Stimulated activated naive B cell treated with anti-CD40 and anti-IgM and Interleukin-4, amounts not matched to agents 10 μg/mL and 1 μg/mL and 100 μg/mL, for 72 hours (primary cell): ENCODE data around the gene PTPRF.
A peak's percentile ranks its signal among the peaks of the same experiment; 100 is the strongest.

ENCODE experiments used
- ATAC-seq, 2 donors: fragments of 150-1000 bp; cut with Tn5 transposase; replicated peaks; 2 replicates each; pipeline ENCODE4 v1.10.0; 2021; ENCODE audit warnings: moderate library complexity in 1 of 2
- DNase-seq: peaks from one replicate; pipeline ENCODE4 v3.0.0; 2021
- H3K27ac Mint-ChIP-seq: one replicate; pipeline ENCODE4 v1.8.0; 2022; ENCODE audit warnings: mild to moderate bottlenecking, mixed read lengths
- H3K27me3 Mint-ChIP-seq, 2 donors: one replicate each; pipeline ENCODE4 v1.8.0; 2022; ENCODE audit warnings: mixed read lengths in 2 of 2
- H3K36me3 Mint-ChIP-seq, 2 donors: one replicate each; pipeline ENCODE4 v1.8.0; 2022; ENCODE audit warnings: mixed read lengths in 2 of 2, mild to moderate bottlenecking in 1 of 2
- H3K4me1 Mint-ChIP-seq, 2 donors: one replicate each; pipeline ENCODE4 v1.8.0; 2022; ENCODE audit warnings: mixed read lengths in 2 of 2, mild to moderate bottlenecking in 1 of 2
- H3K4me3 Mint-ChIP-seq, 2 donors: one replicate each; pipeline ENCODE4 v1.8.0; 2022; ENCODE audit warnings: mild to moderate bottlenecking in 2 of 2, mixed read lengths in 2 of 2, moderate library complexity in 1 of 2
- H3K9me3 Mint-ChIP-seq, 2 donors: one replicate each; pipeline ENCODE4 v1.8.0; 2022; ENCODE audit warnings: mixed read lengths in 2 of 2, mild to moderate bottlenecking in 1 of 2

The PTPRF gene

DNA sequence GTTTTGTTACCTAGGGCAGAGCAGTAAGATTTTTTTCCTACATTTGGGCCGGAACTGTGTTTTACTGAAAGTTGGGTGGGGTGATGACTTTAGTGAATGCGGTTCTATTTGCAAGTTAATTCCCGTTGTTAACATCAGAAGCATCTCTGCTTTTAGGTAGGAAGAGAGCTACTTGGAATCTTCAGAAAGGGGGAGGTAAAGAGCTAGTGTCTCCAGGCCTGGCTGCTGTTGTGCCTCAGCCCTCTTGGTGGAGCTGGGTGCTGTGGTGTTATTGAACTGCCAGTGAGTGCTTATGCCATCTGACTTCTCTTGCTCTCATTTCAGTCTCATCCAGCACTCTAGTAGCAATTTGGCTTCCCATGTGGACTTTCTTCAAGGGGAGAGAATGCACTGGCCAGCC lies 122.7 kb downstream of the PTPRF start:
- ATAC-seq (no peak), DNase-seq (no peak)
- H3K36me3 Mint-ChIP-seq: peaks cover 27 to 30% of the 10 kb centered on the region in 2 donors
- H3K9me3 Mint-ChIP-seq: no peaks in the 10 kb centered on the region
- peaks cover 29 to 55% of the 10 kb centered on the region in 2 donors for H3K4me1 Mint-ChIP-seq
- no peak overlapping the region for H3K27ac Mint-ChIP-seq
- H3K4me3 Mint-ChIP-seq: peak overlapping the region in 1 of 2 donors; percentile 20
- no peaks in the 10 kb centered on the region for H3K27me3 Mint-ChIP-seq

DNA sequence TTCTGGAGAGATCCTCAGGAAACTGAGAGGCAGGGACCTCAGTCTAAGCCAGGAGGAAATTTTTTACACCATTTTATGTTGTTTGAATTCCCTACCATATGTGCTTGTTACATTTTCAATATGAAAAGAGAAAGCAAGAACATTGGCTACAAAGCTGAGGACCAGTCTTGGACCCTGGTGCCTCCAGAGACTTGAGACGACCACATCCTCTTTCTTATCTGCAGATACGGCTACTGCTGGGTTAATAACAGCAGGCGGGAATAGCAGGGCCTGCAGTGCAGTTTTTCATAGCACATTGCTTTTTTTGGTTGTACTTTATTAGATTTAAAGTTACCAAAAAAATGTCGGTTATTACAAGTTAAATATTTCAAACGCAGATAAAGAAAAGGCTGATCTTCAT lies 123.2 kb downstream of the PTPRF start:
- no peak for ATAC-seq

DNA sequence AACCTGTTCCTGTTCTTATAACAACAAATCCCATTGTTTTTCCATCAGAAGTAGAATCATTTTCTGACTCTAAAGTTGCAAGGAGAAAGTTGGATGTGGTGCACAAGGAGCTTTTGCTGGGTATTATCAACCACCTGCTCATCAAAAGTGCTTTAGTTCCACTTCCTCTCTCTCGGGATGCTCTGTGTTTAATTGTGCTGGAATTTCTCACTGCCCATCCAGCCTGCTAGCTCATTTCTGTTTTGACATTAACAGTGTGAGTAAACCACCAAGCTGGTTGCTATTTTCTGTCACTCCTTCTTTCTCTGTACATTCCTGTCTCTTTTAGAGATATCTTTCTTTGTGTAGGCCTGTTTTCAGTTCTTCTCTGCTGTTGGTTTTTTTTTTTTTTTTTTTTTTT lies 125.3 kb downstream of the PTPRF start:
- no peak overlapping the region for H3K4me3 Mint-ChIP-seq

More for the DNA sequence above, 123.2 kb downstream of the PTPRF start:
- peaks cover 27 to 52% of the 10 kb centered on the region in 2 donors for H3K4me1 Mint-ChIP-seq
- H3K27ac Mint-ChIP-seq: no peak overlapping the region
- H3K36me3 Mint-ChIP-seq: peaks cover 27 to 30% of the 10 kb centered on the region in 2 donors
- H3K4me3 Mint-ChIP-seq: no peak overlapping the region
- H3K27me3 Mint-ChIP-seq: no peaks in the 10 kb centered on the region
- no peaks in the 10 kb centered on the region for H3K9me3 Mint-ChIP-seq
- no peak for DNase-seq

DNA sequence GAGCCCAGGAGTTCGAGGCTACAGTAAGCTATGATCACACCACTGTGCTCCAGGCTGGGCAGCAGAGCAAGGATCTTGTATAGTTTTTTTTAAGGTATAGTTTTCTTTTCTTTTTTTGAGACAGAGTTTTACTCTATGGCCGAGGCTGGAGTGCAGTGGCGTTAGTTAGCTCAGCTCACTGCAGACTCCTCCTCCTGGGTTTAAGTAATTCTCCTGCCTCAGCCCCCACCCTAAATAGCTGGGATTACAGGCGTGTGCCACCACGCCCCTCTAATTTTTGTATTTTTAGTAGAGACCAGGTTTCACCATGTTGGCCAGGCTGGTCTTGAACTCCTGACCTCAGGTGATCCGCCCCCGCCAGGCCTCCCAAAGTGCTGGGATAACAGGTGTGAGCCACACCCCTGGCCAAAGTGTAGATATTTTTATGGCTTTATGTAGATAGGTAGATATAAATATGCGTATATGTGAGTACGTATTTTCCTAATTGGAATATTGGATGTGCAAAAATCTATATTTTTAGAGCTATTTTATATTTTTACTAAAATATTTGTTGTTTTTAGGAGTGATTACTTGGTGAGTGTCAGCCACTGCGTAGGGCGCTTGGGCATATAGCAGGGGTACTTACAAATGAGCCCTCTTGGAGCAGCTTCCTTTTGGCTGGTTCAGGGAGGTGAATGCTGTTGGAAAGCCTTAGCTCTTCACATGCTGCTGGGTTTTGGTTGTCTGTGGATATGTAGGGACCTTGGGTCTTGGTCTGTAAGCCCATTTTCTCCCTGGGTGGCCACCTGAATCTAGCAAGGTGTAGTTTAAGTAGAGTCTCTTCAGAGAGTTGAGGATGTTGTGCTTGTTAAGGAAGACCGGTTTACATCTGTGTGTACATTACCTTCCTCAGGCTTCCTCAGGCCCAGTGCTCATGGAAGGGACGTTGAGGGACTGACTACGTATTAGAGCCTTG lies 128.8 kb downstream of the PTPRF start:
- Mint-ChIP-seq H3K27me3 (no peaks in the 10 kb centered on the region), H3K9me3 (no peaks in the 10 kb centered on the region), H3K4me1 (peaks cover 16 to 28% of the 10 kb centered on the region in 2 donors), H3K36me3 (peaks cover 39 to 46% of the 10 kb centered on the region in 2 donors), H3K4me3 (no peak overlapping the region), H3K27ac (peak overlapping the region; percentile 21)
- DNase-seq (no peak), ATAC-seq (no peak)

More for the DNA sequence above, 125.3 kb downstream of the PTPRF start:
- H3K27ac Mint-ChIP-seq: no peak overlapping the region
- no peaks in the 10 kb centered on the region for H3K9me3 Mint-ChIP-seq
- ATAC-seq (peak; percentile 52 to 54), DNase-seq (no peak)
- H3K4me1 Mint-ChIP-seq: peaks cover 24 to 49% of the 10 kb centered on the region in 2 donors
- H3K36me3 Mint-ChIP-seq: peaks cover 34 to 37% of the 10 kb centered on the region in 2 donors
- no peaks in the 10 kb centered on the region for H3K27me3 Mint-ChIP-seq

DNA sequence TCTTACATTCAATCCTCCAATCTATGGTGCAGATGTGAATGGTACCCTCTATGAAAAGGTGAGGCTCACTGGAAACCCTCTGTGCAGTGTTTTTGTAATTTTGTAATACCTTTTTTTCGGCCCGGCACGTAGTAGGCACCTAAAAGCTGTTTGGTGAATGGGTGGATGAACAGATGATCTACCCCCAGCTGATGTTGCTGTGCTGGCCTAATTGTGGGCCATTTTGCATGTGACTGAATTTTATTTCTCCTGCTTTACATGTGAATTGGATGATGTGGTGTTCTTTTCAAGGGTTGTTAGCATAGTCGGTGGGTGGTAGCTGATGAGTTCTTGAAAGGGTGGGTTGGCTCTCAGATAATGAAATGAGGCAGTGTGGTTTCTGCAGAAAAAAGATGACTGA lies 129.7 kb downstream of the PTPRF start:
- H3K4me3 Mint-ChIP-seq: no peak overlapping the region
- DNase-seq: no peak
- peaks cover 16 to 31% of the 10 kb centered on the region in 2 donors for H3K4me1 Mint-ChIP-seq
- peaks cover 43 to 49% of the 10 kb centered on the region in 2 donors for H3K36me3 Mint-ChIP-seq
- H3K9me3 Mint-ChIP-seq: no peaks in the 10 kb centered on the region
- H3K27me3 Mint-ChIP-seq: no peaks in the 10 kb centered on the region
- no peak for ATAC-seq
- H3K27ac Mint-ChIP-seq: no peak overlapping the region

GRCh38 chr1:43664369-43664768 lies 133.7 kb downstream of the PTPRF start:
- Mint-ChIP-seq H3K9me3 (no peaks in the 10 kb centered on the region), H3K27ac (peak overlapping the region; percentile 76), H3K4me1 (peaks cover 13 to 20% of the 10 kb centered on the region in 2 donors), H3K27me3 (no peaks in the 10 kb centered on the region), H3K4me3 (no peak overlapping the region), H3K36me3 (peaks cover 53 to 70% of the 10 kb centered on the region in 2 donors)
- DNase-seq (no peak), ATAC-seq (no peak)

- H3K9me3 Mint-ChIP-seq: no peaks in the 10 kb centered on the region
- no peak for DNase-seq
- ATAC-seq: no peak
- no peak overlapping the region for H3K4me3 Mint-ChIP-seq
- H3K4me1 Mint-ChIP-seq: peaks cover 11 to 18% of the 10 kb centered on the region in 2 donors
- no peak overlapping the region for H3K27ac Mint-ChIP-seq
- peaks cover 56 to 71% of the 10 kb centered on the region in 2 donors for H3K36me3 Mint-ChIP-seq
- H3K27me3 Mint-ChIP-seq: no peaks in the 10 kb centered on the region
Measured at GRCh38 chr1:43666608-43667007, 135.9 kb downstream of the PTPRF start.

- H3K9me3 Mint-ChIP-seq: no peaks in the 10 kb centered on the region
- H3K4me3 Mint-ChIP-seq: no peak overlapping the region
- peak overlapping the region; percentile 72 for H3K27ac Mint-ChIP-seq
- no peaks in the 10 kb centered on the region for H3K27me3 Mint-ChIP-seq
- DNase-seq (no peak), ATAC-seq (no peak)
- peaks cover 12 to 24% of the 10 kb centered on the region in 2 donors for H3K4me1 Mint-ChIP-seq
- H3K36me3 Mint-ChIP-seq: peaks cover 61 to 73% of the 10 kb centered on the region in 2 donors
Measured at GRCh38 chr1:43668956-43669355, 138.3 kb downstream of the PTPRF start.

GRCh38 chr1:43669878-43670277 lies 139.2 kb downstream of the PTPRF start:
- H3K27ac Mint-ChIP-seq: no peak overlapping the region
- no peaks in the 10 kb centered on the region for H3K27me3 Mint-ChIP-seq
- no peak for DNase-seq
- no peak for ATAC-seq
- H3K9me3 Mint-ChIP-seq: no peaks in the 10 kb centered on the region
- H3K36me3 Mint-ChIP-seq: peaks cover 58 to 69% of the 10 kb centered on the region in 2 donors
- no peak overlapping the region for H3K4me3 Mint-ChIP-seq
- H3K4me1 Mint-ChIP-seq: peaks cover 6 to 14% of the 10 kb centered on the region in 2 donors

- peaks cover 66 to 67% of the 10 kb centered on the region in 2 donors for H3K36me3 Mint-ChIP-seq
- peaks cover 6 to 13% of the 10 kb centered on the region in 2 donors for H3K4me1 Mint-ChIP-seq
- DNase-seq (no peak), ATAC-seq (no peak)
- H3K9me3 Mint-ChIP-seq: no peaks in the 10 kb centered on the region
- no peak overlapping the region for H3K27ac Mint-ChIP-seq
- no peaks in the 10 kb centered on the region for H3K27me3 Mint-ChIP-seq
- H3K4me3 Mint-ChIP-seq: no peak overlapping the region
Measured at GRCh38 chr1:43671193-43671592, 140.5 kb downstream of the PTPRF start.

DNA sequence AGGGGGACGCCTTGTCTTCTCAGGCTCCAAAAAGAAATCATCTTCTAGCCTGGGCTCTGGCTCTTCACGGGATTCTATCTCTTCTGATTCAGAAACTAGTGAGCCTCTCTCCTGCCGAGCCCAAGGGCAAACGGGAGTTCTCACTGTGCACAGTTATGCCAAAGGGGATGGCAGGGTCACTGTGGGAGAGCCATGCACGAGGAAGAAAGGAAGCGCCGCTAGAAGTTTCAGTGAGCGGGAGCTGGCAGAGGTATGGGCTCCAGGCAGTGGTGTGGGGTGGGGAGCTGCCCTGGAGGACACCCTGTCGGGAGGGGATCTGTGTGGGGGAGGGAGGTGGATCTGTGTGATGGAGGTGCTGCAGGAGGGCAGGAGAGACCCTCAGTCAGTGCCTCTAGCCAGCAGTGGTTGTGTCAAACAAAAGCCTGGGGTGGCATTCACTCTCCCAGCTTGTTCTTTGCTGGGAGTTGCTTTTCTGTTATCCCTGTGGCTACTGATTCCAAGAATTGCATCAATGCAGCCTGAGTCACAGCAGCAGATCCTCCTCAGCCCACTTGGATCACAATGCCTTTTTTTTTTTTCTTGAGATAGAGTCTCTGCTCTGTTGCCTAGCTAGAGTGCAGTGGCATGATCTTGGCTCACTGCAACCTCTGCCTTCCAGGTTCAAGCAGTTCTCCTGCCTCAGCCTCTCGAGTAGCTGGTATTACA lies 141.1 kb downstream of the PTPRF start:
- DNase-seq: no peak
- H3K4me1 Mint-ChIP-seq: peaks cover 6 to 14% of the 10 kb centered on the region in 2 donors
- peaks cover 66% of the 10 kb centered on the region in 2 donors for H3K36me3 Mint-ChIP-seq
- no peak for ATAC-seq
- no peak overlapping the region for H3K27ac Mint-ChIP-seq
- no peaks in the 10 kb centered on the region for H3K27me3 Mint-ChIP-seq
- H3K9me3 Mint-ChIP-seq: no peaks in the 10 kb centered on the region
- H3K4me3 Mint-ChIP-seq: no peak overlapping the region

- ATAC-seq (no peak), DNase-seq (no peak)
- peaks cover 10 to 29% of the 10 kb centered on the region in 2 donors for H3K4me1 Mint-ChIP-seq
- H3K27me3 Mint-ChIP-seq: no peaks in the 10 kb centered on the region
- peaks cover 60 to 69% of the 10 kb centered on the region in 2 donors for H3K36me3 Mint-ChIP-seq
- no peak overlapping the region for H3K4me3 Mint-ChIP-seq
- no peaks in the 10 kb centered on the region for H3K9me3 Mint-ChIP-seq
- H3K27ac Mint-ChIP-seq: no peak overlapping the region
Measured at GRCh38 chr1:43673261-43673660, 142.6 kb downstream of the PTPRF start.
